Osteocyte (in vitro differentiated cells): ENCODE results near the gene CDC123. TPM values are rescaled to one million over a fixed set of nuclear protein-coding genes. Genes with fewer than 3 reads are reported as not detected.
"Not testable (repeated sequence)": the region's sequence is repeated elsewhere in the genome, so short reads cannot be mapped to it uniquely, and the experiment has no call there.

Experiments
- DNase-seq: peaks from one replicate; pipeline ENCODE4 v3.0.0; 2021; ENCODE audit warnings: mixed read lengths; ENCODE audit not compliant: unreplicated experiment; ENCODE audit errors: extremely low spot score
- H3K27ac Mint-ChIP-seq: one replicate; pipeline ENCODE4 v1.8.0; 2021; ENCODE audit warnings: mild to moderate bottlenecking, mixed read lengths; ENCODE audit not compliant: unreplicated experiment
- H3K27me3 Mint-ChIP-seq: one replicate; pipeline ENCODE4 v1.8.0; 2021; ENCODE audit warnings: mixed read lengths; ENCODE audit not compliant: unreplicated experiment
- H3K36me3 Mint-ChIP-seq: one replicate; pipeline ENCODE4 v1.8.0; 2021; ENCODE audit warnings: mixed read lengths; ENCODE audit not compliant: unreplicated experiment
- H3K4me1 Mint-ChIP-seq: one replicate; pipeline ENCODE4 v1.8.0; 2021; ENCODE audit warnings: mixed read lengths; ENCODE audit not compliant: unreplicated experiment
- H3K4me3 Mint-ChIP-seq: one replicate; pipeline ENCODE4 v1.8.0; 2021; ENCODE audit warnings: mild to moderate bottlenecking, moderate library complexity, mixed read lengths; ENCODE audit not compliant: unreplicated experiment
- H3K9me3 Mint-ChIP-seq: one replicate; pipeline ENCODE4 v1.8.0; 2021; ENCODE audit warnings: mixed read lengths; ENCODE audit not compliant: unreplicated experiment
- CTCF ChIP-seq: fragments of 200-600 bp; sonication (generic); IDR thresholded peaks from 2 replicates; pipeline ENCODE4 v1.5.0; 2021; ENCODE audit warnings: antibody characterized with exemption, mild to moderate bottlenecking, moderate library complexity
- total RNA-seq: library from RNA; stranded (reverse); gene quantifications from 2 replicates; pipeline ENCODE4 v1.2.1, GENCODE V29; 2021

CDC123 gene
- total RNA-seq, 1 donor from 2014 or later, result 68.5 TPM

DNA sequence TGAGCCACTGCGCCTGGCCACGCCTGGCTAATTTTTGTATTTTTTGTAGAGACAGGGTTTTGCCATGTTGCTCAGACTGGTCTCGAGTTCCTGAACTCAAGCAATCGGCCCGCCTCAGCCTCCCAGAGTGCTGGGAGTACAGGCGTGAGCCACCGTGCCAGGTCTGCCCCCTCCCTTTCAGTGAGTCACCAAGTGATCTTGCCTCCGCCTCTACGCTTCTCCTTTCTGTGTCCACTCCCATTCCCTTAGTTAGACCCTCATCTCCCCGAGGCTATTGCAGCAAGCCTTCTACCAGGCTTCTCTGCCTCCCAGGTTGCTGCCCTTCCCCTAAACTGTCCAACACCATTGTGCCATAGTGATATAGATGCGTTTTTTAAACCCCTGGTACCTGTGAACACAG lies 32.9 kb downstream of the CDC123 start:
- no peak overlapping the region for H3K4me3 Mint-ChIP-seq
- no peak for DNase-seq
- no peak overlapping the region for H3K27ac Mint-ChIP-seq
- H3K4me1 Mint-ChIP-seq, result no peaks in the 10 kb centered on the region
- no peak for TF ChIP-seq CTCF
- no peaks in the 10 kb centered on the region for H3K27me3 Mint-ChIP-seq
- H3K9me3 Mint-ChIP-seq, result no peaks in the 10 kb centered on the region
- H3K36me3 Mint-ChIP-seq, result peaks cover 37% of the 10 kb centered on the region

GRCh38 chr10:12234687-12235086 lies 38.7 kb downstream of the CDC123 start:
- DNase-seq, H3K27me3 Mint-ChIP-seq, H3K4me3 Mint-ChIP-seq, H3K9me3 Mint-ChIP-seq: not testable (repeated sequence)
- Mint-ChIP-seq H3K4me1 (peaks cover 17% of the 10 kb centered on the region), H3K27ac (peak overlapping the region; percentile 81), H3K36me3 (peaks cover 47% of the 10 kb centered on the region)

DNA sequence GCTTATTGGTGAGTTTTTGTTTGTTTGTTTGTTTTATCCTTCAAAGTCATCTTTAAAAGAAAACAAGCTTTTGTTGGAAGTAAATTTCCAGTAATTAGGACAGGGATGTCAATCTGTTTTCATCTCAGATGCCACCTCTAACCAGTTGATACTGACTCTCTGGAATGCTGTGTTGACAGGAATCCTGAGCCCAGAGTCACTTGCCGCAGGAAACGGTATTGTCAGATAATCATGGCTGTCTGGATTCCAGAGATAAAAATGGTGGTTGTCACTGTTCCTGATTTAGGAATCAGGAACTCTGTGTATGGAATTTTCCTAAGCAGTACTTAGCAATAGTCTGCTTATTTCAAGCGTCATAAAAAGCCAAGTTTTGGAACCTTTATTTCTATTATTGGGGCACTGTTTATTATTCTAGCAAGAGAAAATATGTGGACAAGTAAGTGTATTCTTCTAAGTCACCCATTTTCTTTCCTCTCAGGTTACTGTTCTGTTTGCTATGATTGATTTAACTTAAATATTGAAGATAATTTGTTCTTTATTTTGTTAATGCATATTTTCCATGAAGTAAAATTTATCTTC lies 39.2 kb downstream of the CDC123 start:
- no peak for DNase-seq
- Mint-ChIP-seq H3K4me3 (no peak overlapping the region), H3K9me3 (no peaks in the 10 kb centered on the region), H3K36me3 (peaks cover 49% of the 10 kb centered on the region), H3K4me1 (peaks cover 17% of the 10 kb centered on the region), H3K27me3 (no peaks in the 10 kb centered on the region), H3K27ac (peak overlapping the region; percentile 81)
- TF ChIP-seq CTCF, result no peak

- no peaks in the 10 kb centered on the region for H3K27me3 Mint-ChIP-seq
- no peak overlapping the region for H3K4me3 Mint-ChIP-seq
- TF ChIP-seq CTCF, result no peak
- no peaks in the 10 kb centered on the region for H3K9me3 Mint-ChIP-seq
- peak overlapping the region; percentile 81 for H3K27ac Mint-ChIP-seq
- peaks cover 17% of the 10 kb centered on the region for H3K4me1 Mint-ChIP-seq
- H3K36me3 Mint-ChIP-seq, result peaks cover 50% of the 10 kb centered on the region
- no peak for DNase-seq
Observed at GRCh38 chr10:12235796-12236195, 39.8 kb downstream of the CDC123 start.

GRCh38 chr10:12237265-12238220 lies 41.6 kb downstream of the CDC123 start:
- no peak overlapping the region for H3K4me3 Mint-ChIP-seq
- H3K36me3 Mint-ChIP-seq, result peaks cover 46% of the 10 kb centered on the region
- no peaks in the 10 kb centered on the region for H3K9me3 Mint-ChIP-seq
- TF ChIP-seq CTCF, result no peak
- H3K27me3 Mint-ChIP-seq, result no peaks in the 10 kb centered on the region
- no peak for DNase-seq
- peaks cover 17% of the 10 kb centered on the region for H3K4me1 Mint-ChIP-seq
- no peak overlapping the region for H3K27ac Mint-ChIP-seq
